Left ventricle myocardium inferior (tissue), 1 donor: Measurements from ENCODE around the gene TMEM52. TPM values are rescaled to one million over a fixed set of nuclear protein-coding genes. Genes with fewer than 3 reads are reported as not detected.

ENCODE experiments used
- DNase-seq: peaks from one replicate; pipeline ENCODE4 v3.0.0-alpha.2; 2020
- H3K27ac ChIP-seq: fragments of 200-600 bp; replicated peaks from 2 replicates; pipeline ENCODE4 v1.8.0; 2021
- H3K27me3 ChIP-seq: fragments of 200-600 bp; 2 replicates; pipeline ENCODE4 v1.8.0; 2021; ENCODE audit warnings: low read depth
- H3K36me3 ChIP-seq: fragments of 200-600 bp; 2 replicates; pipeline ENCODE4 v1.8.0; 2021
- H3K4me1 ChIP-seq: fragments of 200-600 bp; 2 replicates; pipeline ENCODE4 v1.8.0; 2021
- H3K4me3 ChIP-seq: fragments of 200-600 bp; 2 replicates; pipeline ENCODE4 v1.8.0; 2021; ENCODE audit warnings: mild to moderate bottlenecking, moderate library complexity
- H3K9me3 ChIP-seq: fragments of 200-600 bp; replicated peaks from 2 replicates; pipeline ENCODE4 v1.8.0; 2021
- intact Hi-C: fragments of 100-400 bp; cut with micrococcal nuclease; formaldehyde crosslinking; loops from one replicate; pipeline ENCODE4 v1.11.0; 2022
- total RNA-seq: library from RNA; stranded (reverse); fragmentation: NEBNext Ultra II Directional; extraction: Animal tissue kit (Norgen Biotek cat#: 25700); gene quantifications from one replicate; pipeline ENCODE4 v1.2.1, GENCODE V29; 2021
- TF ChIP-seq, protein P1 (sequence below): fragments of 200-600 bp; IDR thresholded peaks from 2 replicates; pipeline ENCODE4 v1.8.0; 2021; ENCODE audit warnings: antibody characterized with exemption, mild to moderate bottlenecking, borderline replicate concordance
- donor health status: DM: no; HTN: yes; CAD: no; lungs with severe emphysema.

TMEM52 gene
- total RNA-seq, 1 donor from 2014 or later, result 0.47 TPM

DNA sequence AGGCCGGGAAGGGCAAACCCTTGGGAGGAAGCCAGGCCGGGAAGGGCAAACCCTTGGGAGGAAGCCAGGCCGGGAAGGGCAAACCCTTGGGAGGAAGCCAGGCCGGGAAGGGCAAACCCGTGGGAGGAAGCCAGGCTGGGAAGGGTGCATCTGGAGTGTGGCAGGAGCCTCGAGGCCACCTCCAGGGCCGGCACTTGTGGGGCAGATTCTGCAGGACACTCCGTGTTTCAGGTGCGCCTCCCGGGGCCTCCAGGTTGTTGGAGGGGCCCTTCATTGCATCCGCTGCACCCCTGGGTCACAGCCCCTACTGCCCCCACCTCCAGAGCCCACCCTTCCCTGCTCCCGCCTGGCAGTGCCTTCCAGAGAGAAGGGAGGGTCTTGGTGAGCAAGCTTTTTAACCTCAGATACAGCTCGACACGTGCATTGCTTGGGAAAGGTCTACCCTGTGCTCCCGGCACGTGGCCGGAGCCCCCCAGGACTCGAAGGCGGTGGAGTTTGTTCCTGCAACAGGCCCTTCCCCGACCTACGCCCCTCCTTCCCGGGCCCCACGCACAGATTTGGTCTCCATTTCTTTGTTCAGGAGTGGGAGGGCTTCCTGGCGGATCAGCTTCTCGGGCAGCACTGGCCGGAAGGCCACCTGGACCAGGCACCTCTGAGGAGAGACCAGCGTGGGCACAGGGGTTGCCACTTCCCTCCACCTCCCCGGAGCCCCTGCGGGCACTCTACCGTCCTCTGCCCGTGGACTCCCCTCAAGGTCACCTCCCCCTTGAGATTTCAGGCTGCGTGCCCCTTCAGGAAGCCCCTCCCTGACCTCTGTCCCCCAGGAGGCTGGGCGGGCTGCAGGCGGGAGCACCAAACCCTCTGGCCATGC is 9.4 kb upstream of the TMEM52 start:
- Histone ChIP-seq H3K4me1 (peaks cover 24% of the 10 kb centered on the region), H3K4me3 (no peak overlapping the region), H3K27ac (peak overlapping the region; percentile 73), H3K9me3 (no peaks in the 10 kb centered on the region), H3K27me3 (no peaks in the 10 kb centered on the region), H3K36me3 (no peaks in the 10 kb centered on the region)
- DNase-seq, result no peak
- TF ChIP-seq, protein P1, sequence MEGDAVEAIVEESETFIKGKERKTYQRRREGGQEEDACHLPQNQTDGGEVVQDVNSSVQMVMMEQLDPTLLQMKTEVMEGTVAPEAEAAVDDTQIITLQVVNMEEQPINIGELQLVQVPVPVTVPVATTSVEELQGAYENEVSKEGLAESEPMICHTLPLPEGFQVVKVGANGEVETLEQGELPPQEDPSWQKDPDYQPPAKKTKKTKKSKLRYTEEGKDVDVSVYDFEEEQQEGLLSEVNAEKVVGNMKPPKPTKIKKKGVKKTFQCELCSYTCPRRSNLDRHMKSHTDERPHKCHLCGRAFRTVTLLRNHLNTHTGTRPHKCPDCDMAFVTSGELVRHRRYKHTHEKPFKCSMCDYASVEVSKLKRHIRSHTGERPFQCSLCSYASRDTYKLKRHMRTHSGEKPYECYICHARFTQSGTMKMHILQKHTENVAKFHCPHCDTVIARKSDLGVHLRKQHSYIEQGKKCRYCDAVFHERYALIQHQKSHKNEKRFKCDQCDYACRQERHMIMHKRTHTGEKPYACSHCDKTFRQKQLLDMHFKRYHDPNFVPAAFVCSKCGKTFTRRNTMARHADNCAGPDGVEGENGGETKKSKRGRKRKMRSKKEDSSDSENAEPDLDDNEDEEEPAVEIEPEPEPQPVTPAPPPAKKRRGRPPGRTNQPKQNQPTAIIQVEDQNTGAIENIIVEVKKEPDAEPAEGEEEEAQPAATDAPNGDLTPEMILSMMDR, result no peak
- intact Hi-C loops, result no loop called here

DNA sequence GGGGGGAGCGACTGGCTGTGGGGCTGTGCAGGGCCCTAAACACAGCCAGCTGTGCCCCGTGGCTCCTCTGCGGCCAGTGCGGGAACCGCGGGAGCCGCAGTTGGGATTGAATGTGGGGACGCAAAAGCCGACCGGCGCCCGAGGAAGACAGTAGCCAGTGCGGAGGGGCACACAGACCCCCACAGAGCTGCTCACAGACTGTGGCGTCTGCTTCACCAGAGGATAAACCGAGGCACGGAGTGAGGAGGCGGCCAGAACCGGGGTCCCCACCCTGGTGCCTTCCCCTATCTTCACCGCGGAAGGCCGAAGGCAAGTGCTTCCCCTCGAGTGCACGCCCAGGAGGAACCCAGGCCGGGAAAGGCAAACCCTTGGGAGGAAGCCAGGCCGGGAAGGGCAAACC is 8.7 kb upstream of the TMEM52 start:
- H3K4me3 ChIP-seq, result no peak overlapping the region
- H3K9me3 ChIP-seq, result no peaks in the 10 kb centered on the region
- no peaks in the 10 kb centered on the region for H3K27me3 ChIP-seq
- TF ChIP-seq, protein P1, result no peak
- intact Hi-C loops, result no loop called here
- peaks cover 24% of the 10 kb centered on the region for H3K4me1 ChIP-seq
- H3K27ac ChIP-seq, result peak overlapping the region; percentile 76
- H3K36me3 ChIP-seq, result no peaks in the 10 kb centered on the region
- no peak for DNase-seq

DNA sequence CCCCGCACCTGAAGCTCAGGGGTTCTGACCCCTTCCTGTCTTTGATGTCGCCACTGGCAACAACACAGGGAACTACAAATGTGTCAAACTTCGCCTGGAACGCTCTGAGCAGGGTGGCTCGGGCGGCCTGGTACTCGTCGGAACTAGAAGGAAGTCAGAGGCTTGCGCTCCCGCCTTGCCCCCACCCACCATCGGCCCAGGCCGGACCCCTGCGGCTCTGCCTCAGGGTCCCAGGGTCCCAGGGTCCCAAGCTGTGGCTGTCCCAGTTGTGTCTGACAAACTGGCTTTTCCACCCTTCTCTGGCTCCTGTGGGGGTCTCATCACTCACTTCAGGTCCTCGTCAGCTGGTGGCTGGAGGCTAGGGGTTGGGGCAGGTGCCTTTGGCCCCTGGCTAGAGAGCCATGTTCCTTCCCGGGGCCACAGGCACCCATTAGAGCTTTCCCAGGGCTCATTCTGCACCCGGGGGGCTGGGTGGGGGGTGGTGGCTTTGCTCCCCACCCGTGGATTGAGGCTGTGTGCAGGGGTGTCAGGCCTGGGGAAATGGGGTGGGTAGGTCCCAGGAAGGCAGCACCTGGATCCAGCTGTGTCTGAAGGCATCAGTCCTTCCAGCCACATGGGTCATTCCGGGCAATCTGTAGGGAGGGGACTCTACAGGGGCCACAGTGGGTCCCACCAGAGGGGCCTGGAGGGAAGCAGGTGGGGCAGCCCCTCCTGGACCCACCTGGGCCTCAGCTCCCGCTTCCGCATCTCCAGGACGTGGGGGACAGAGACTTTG is 8.0 kb upstream of the TMEM52 start:
- H3K4me1 ChIP-seq, result peaks cover 24% of the 10 kb centered on the region
- TF ChIP-seq, protein P1, result no peak
- H3K9me3 ChIP-seq, result no peaks in the 10 kb centered on the region
- no peaks in the 10 kb centered on the region for H3K36me3 ChIP-seq
- peak overlapping the region; percentile 76 for H3K27ac ChIP-seq
- no peaks in the 10 kb centered on the region for H3K27me3 ChIP-seq
- DNase-seq, result no peak
- H3K4me3 ChIP-seq, result no peak overlapping the region
- intact Hi-C loops, result no loop called here

DNA sequence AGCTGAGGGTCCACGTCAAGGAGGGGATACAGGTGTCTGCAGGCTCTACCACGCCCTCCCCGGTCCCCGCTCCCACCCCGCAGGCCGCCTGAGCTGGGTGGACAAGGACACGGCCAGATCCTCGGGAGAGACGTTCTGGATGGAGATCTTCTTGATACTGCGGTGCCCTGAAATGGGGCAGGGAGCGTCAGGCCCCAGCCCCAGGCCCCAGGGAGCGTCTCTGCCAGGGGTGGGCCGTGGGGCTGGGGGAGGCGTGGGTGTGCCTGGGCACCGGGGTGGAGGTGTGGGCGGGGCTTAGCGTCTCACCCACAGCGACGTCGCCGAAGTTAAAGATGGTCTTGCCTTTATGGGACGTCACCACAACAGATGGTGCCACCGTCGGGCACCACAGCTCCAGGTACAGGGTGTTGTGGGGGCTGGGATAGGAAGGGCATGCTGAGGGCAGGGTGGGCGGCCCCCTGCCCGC is 7.3 kb upstream of the TMEM52 start:
- DNase-seq, result no peak
- Histone ChIP-seq H3K9me3 (no peaks in the 10 kb centered on the region), H3K27me3 (no peaks in the 10 kb centered on the region), H3K4me3 (no peak overlapping the region), H3K27ac (no peak overlapping the region), H3K4me1 (peaks cover 24% of the 10 kb centered on the region), H3K36me3 (no peaks in the 10 kb centered on the region)
- TF ChIP-seq, protein P1, result no peak
- intact Hi-C loops, result no loop called here

DNA sequence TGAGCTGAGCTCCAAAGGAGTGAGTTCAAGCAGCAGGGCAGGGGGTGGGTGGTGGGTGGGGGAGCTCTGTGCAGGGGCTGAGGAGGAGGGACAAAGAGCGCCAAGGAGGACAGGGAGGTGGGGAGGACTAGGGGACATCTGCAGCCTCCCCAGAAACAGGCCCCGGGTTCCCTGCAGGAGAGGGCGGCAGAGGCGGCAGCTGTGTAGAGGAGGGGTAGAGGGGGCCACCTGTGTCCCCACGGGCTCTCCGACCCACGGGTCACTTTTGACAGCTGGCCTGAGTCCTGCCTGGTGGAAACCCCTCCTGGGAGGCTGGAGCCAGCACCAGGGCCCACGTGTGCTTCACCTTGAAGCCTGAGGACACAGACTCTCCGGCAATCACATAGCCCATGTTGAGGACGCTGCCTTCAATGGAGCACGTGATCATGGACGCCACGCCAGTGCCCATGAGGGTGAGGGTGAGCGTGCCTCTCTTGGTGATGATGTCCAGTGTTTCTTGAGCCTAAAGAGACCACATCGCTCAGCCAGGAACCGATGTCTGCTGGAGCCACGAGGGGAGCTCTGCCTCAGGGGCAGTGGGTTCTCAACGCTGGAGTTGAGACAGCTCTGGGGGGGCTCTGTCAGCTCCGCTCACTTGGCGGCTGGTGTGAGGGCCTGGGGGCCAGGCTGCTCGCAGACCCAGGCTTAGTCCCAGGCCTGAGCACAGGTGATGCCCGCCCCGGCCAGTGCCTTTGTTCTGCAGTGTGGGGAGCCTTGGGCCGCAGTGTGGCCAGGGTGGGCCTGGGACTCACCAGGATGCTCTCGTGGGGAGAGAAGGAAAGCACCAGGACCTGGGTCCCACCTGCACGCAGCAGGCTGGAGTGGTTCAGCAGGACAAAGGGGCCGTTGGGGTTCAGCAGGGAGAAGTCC is 6.6 kb upstream of the TMEM52 start:
- Histone ChIP-seq H3K36me3 (no peaks in the 10 kb centered on the region), H3K27me3 (no peaks in the 10 kb centered on the region), H3K4me3 (no peak overlapping the region), H3K9me3 (no peaks in the 10 kb centered on the region), H3K27ac (no peak overlapping the region), H3K4me1 (peaks cover 24% of the 10 kb centered on the region)
- no peak for DNase-seq
- intact Hi-C loops, result no loop called here
- TF ChIP-seq, protein P1, result no peak
